BJ (cell line): ENCODE measurements around the gene GTF2A1L. TPM values are rescaled to one million over a fixed set of nuclear protein-coding genes. Genes with fewer than 3 reads are reported as not detected.
"Not testable (repeated sequence)": the region's sequence is repeated elsewhere in the genome, so short reads cannot be mapped to it uniquely, and the experiment has no call there.

Experiments
- CTCF ChIA-PET: fragments of 350-600 bp; formaldehyde crosslinking; extraction: SDS; loops from one replicate; lab custom pipeline; 2021; ENCODE audit warnings: antibody characterized with exemption, inconsistent platforms; lab: Yijun Ruan, JAX
- POLR2A ChIA-PET: fragments of 300-600 bp; sonication (Branson Sonifier 250); formaldehyde crosslinking; extraction: SDS; loops from one replicate; lab custom pipeline; 2021; ENCODE audit warnings: antibody characterized with exemption; lab: Charles Lee
- DNase-seq: peaks from one replicate; pipeline ENCODE4 v3.0.0-alpha.2; 2011; ENCODE audit warnings: low read depth
- H3K27me3 ChIP-seq: 2 replicates; pipeline ENCODE4 v1.6.0; 2011; ENCODE audit warnings: low read length; ENCODE audit not compliant: control insufficient read depth, insufficient read depth
- H3K36me3 ChIP-seq: 2 replicates; pipeline ENCODE4 v1.5.1; 2011; ENCODE audit warnings: low read length; ENCODE audit not compliant: control insufficient read depth, insufficient read depth
- H3K4me3 ChIP-seq: 2 replicates; pipeline ENCODE4 v1.5.1; 2011; ENCODE audit warnings: low read depth, mild to moderate bottlenecking, control low read depth, low read length
- CTCF ChIP-seq: IDR thresholded peaks from 2 replicates; pipeline ENCODE4 v1.5.1; 2011; ENCODE audit warnings: low read depth, mild to moderate bottlenecking, control low read depth, inconsistent platforms, low read length, moderate library complexity; ENCODE audit not compliant: insufficient read depth
- polyA plus RNA-seq: library from polyadenylated mRNA; depleted of rRNA; stranded (reverse); fragments of >200 nt; gene quantifications from 2 replicates; pipeline ENCODE4 v1.2.3, GENCODE V29; 2011

Gene GTF2A1L
- polyA plus RNA-seq, 1 experiment, result not detected

GRCh38 chr2:48607307-48608014, 10.2 kb upstream of the GTF2A1L start:
- H3K27me3 ChIP-seq, result no peaks in the 10 kb centered on the region
- ChIA-PET POLR2A (no interaction called here), CTCF (no interaction called here)
- DNase-seq, result no peak
- no peaks in the 10 kb centered on the region for H3K36me3 ChIP-seq
- TF ChIP-seq CTCF, result no peak
- H3K4me3 ChIP-seq, result no peak overlapping the region

- ChIA-PET POLR2A (no interaction called here), CTCF (interaction anchor here (1.2 kb wide), 1 partner anchor 13 kb away, joined by 4 read pairs; no protein-coding TSS in a partner anchor)
- Histone ChIP-seq H3K27me3 (no peaks in the 10 kb centered on the region), H3K4me3 (no peak overlapping the region), H3K36me3 (no peaks in the 10 kb centered on the region)
- no peak for TF ChIP-seq CTCF
- DNase-seq, result no peak
These were observed 4.4 kb upstream of the GTF2A1L start for GRCh38 chr2:48613211-48613610.

- H3K4me3 ChIP-seq, CTCF ChIA-PET, H3K27me3 ChIP-seq, H3K36me3 ChIP-seq, DNase-seq, POLR2A ChIA-PET: not testable (repeated sequence)
These were observed 3.1 kb upstream of the GTF2A1L start for GRCh38 chr2:48614581-48614980.

GRCh38 chr2:48619526-48619925, 1.9 kb downstream of the GTF2A1L start:
- ChIA-PET POLR2A (no interaction called here), CTCF (no interaction called here)
- DNase-seq, result no peak
- H3K4me3 ChIP-seq, result no peak overlapping the region
- H3K27me3 ChIP-seq, result no peaks in the 10 kb centered on the region
- H3K36me3 ChIP-seq, result no peaks in the 10 kb centered on the region
- no peak for TF ChIP-seq CTCF

GRCh38 chr2:48620604-48621003, 2.9 kb downstream of the GTF2A1L start:
- Histone ChIP-seq H3K27me3 (no peaks in the 10 kb centered on the region), H3K4me3 (no peak overlapping the region), H3K36me3 (no peaks in the 10 kb centered on the region)
- ChIA-PET POLR2A (no interaction called here), CTCF (no interaction called here)
- no peak for DNase-seq
- no peak for TF ChIP-seq CTCF

GRCh38 chr2:48622691-48623090, 5.0 kb downstream of the GTF2A1L start:
- DNase-seq, POLR2A ChIA-PET, H3K27me3 ChIP-seq, H3K4me3 ChIP-seq, H3K36me3 ChIP-seq: not testable (repeated sequence)
- CTCF ChIA-PET, result interaction anchor here (0.6 to 1.1 kb wide), 2 partner anchors 19 to 23 kb away, joined by 3 to 4 read pairs; no protein-coding TSS in a partner anchor
